GM18520 (cell line): ENCODE results near the gene MEST.
"Not testable (repeated sequence)": the region's sequence is repeated elsewhere in the genome, so short reads cannot be mapped to it uniquely, and the experiment has no call there.

Source experiments
- ATAC-seq: cut with Tn5 transposase; IDR thresholded peaks from one replicate; pipeline ENCODE4 v1.9.1; 2021; ENCODE audit not compliant: unreplicated experiment

MEST gene

DNA sequence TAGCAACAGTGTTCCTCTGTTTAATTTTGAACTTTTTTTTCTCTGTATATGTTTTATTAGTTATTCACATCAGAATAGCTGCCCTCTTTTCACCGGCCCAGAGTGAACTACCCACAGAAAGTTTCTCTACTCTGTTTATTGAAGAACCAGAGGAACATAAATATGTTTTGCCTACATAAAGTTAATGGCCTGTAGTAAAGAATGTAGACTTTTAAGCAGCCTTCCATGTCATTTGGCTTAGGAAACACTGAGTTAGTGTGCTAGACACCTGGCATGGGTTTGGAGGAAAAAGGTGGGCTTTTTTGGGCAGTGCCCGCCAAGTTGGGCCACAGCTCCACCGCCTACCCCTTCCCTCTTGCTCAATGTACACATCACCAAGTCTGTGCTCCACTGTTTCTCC is 8.9 kb upstream of the MEST start:
- ATAC-seq: no peak

DNA sequence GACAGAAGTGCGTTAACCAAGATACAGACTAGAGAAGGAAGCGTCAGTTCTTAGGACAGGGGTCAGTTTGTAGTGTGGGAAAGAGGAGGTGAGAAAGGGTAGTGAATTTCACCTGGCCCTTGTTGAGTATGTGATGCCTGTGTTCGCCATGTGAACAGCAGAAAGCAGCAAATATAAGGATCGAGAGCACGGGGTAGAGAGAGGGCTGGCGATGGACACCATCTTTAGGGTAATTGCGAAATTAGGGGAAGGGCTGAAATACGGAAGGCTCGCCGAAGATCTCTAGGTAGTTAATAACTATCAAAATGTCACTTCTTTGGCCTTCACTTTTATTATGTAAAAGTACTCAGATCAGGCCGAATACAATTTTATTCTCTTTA is 6.2 kb upstream of the MEST start:
- ATAC-seq: no peak

DNA sequence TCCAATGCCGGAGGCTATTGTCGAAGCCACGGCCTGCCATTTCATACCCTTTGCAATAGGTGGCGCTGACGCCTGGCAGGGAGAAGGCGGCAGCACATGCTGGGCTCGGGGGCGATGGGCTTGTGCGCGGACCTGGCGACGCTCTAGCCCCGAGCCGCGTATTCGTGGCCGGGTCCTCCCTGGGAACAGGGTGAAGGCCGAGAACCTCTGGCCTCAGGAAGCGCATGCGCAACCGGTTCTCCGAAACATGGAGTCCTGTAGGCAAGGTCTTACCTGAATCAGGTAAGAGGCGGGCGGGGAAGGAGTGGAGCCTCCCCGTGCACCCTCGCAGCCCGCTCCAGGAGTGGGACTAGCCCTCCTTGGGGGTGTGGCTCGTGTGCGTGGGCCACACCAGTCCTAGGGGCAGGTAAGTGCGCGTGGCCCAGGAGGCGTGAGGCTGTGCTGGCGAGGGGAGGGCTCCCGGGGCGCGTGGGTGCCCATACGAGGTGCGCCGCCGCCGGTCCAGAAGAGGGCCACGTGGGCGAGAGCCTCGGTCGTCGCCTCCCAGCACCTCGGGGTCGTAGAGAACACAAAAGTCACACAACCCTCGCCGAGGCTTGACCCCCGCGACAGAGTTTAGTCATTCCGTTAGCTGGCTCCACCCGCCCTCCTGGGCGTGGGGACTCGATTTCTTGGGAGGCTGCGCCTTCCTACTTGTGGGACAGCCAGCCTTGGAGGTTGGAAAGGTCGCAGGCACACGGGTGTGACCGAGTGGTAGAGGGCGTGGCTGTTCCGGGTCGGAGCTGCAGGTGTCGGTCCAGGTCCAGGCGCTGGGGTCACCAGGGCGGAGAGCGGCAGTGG is 5.6 kb upstream of the MEST start:
- ATAC-seq: no peak

DNA sequence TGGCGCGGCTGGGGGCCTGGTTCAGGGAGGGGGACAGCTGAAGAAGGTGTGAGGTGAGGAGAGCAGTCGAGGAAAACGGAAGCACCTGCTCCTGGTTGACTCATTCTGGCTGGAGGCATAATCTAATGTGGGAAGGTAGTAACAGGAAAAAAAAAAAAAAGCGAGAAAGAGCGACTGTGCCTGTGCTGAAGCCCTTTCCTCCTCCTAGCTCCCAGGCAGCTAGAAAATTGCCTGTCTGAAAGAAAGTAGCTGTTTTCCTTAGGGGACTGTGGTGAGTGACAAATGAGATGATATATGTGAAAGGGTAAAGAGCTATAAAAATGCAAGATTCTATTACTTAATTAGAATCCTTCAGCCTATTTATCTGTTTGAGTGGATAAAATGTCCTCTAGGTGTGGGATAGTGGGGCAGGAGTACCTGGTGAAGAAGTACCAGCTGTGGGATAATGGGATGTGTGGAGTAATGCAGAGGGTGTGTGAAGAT is 4.9 kb upstream of the MEST start:
- ATAC-seq: no peak

DNA sequence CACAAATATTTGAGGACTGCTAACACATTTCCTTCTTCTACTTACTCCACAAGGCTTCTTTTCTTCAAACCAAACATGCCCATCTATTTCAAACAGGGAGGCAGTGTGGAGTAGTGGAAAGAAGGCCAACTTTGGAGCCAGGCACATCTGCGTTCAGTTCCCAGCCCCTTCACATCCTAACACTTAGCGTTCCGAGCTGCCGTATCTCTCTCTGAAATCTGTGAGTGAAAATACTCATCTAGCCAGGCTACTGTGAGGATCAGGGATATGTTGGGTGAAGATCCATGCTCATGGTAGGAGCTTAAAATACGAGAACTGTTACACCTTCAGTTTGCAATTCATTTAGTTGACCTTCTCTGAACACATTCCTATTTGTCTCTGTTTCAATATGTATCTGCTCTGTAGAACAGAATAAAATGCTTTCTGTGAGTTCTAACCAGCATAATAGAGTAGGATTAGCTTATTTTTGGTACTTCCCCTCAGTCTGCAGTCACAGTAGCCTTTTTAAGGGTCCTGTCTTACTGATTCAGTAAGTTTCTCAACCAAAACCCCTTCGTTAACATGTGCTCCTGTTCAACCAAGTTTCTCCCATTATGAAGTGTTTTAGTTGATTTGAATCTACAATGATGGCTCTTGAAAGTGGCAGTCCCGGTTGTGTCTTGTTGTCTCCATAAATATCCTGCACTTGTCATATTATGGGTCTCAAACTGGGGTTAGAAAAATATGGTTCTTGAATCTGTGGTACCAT is 3.3 kb upstream of the MEST start:
- no peak for ATAC-seq

DNA sequence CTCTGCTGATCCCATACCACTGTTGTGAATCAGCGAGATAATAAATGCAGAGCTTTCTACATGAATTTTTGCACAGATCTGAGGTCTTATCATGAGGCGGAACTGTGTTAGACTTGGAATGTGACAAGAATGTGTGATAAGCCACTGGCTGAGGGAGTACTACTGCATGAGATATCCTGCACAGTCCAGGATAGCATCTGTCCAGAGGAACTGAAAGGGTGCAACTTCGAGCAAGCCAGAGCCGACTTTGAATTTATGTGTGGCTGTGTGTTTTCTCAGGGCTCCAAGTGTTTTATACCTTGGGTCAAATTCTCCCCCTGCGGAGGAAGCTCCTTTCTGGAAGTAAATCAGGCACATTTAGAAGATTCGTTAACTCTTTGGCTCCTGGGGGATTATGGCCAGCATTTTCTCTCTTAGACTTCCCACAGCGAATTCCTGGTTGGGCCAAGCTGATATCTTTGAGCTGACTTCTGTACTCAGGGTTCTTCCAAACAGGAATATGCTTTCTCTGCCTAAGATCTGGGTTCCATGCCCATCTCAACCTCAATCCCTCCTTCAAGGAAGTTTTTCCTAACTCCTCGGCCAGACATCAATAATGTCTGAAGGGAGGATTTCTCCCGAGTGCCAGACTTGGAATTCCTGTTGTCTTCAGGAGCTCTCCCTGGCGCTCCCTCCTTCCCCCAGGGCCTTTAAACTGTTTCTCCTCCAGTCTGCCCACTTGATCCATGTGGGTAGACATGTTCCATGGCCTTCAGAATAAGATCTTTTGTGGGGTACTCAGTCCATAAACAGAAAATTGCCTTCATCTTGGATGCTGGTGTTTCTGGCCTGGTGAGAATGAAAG is 2.5 kb upstream of the MEST start:
- no peak for ATAC-seq

DNA sequence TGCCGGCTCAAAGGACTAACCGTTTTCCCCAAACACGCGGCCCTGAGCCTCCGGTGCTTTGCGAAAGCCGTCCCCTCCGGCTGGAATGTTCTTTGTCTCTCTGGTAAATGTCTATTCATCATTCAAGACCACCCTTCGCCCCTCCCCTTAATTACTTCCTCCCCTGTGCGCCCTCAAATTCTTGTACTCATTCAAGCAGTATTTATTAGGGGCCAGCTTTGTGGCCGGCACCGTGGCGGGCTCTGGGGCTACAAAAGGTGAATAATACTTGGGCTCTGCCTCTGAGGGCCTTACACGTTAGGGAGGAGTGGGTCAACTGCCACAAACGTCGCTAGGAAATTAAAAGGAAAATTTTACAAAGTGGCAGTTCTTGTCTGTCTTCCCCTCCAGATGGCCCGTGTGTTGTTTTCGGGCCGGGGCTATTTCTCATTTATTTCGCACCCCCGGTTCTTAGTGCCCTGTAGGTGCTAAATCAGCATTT is 1.5 kb upstream of the MEST start:
- ATAC-seq: no peak

DNA sequence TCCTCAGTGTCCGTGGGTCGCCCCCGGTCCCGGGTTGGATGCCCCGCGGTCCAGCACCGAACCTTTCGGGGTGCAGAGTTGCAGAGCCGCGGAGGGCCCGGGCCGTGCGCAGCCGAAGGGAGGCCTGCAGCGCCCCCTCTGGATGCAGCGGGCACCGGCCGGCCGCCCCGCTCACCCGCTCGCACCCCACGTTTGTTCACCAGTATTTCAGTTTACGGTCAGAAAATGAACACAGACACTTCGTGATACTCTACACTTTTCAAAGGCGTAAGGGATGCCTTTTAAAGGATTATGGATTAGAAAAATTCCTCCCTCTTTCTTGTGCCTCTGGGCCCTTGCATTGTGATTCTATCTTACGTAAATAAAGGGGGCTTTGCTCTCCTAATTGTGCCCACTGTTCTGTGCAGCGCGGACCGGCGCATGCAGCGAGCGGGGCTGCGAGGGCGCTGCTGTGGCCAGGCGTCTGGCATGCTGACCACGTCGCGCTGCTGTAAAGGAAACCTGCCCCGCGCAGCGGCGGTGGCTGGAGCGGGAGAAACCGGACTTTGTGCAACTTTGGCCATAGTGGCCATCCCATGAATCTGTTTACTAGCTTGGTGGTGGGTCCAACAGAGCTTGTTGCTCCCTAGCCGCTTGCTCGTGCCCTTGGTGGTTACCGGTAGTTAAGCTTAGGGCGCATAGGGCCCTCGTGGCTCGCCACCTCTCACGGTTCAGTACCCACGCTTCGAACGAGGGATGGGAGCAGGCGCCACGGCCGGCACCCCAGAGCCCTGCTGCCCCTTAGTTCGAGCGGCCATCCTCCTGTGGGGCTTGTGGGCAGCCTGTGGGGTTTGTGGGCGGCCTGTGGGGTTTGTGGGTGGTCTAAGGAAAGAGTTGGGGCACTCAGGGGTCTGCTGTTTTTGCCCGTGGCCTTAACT is 739 bp upstream of the MEST start:
- no peak for ATAC-seq

DNA sequence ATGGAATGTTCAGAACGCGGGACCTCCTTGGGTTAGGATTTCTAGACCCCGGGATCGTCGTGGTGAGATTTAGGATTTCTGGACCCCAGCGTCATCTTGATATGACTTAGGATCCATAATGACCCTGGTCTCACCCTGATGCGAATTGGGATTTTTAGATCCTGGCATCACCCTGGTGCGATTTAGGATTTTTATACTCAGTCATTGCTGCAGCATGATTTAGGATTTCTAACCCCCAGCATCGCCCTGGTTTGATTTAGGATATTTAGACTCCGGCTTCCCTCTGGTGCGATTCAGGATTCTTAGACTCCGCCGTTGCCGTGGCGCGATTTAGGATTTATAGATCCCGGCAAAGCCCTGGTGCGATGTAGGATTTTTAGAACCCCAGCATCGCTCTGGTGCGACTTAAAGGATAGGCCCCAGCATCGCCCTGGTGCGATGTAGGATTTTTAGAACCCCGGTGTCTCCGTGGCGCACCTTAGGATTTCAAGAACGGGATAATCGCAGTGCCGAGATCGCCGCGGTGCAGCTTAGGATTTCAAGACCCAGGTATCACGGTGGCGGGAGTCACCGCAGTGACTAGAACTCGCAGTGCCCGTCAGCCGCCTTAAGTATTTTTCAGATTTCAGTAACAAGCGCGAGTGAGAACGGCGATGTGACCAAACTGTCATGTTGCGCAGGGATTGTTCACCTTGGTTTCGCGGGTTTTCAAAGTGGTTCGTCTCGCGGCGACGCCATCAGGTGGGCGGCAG is 814 bp downstream of the MEST start:
- no peak for ATAC-seq

DNA sequence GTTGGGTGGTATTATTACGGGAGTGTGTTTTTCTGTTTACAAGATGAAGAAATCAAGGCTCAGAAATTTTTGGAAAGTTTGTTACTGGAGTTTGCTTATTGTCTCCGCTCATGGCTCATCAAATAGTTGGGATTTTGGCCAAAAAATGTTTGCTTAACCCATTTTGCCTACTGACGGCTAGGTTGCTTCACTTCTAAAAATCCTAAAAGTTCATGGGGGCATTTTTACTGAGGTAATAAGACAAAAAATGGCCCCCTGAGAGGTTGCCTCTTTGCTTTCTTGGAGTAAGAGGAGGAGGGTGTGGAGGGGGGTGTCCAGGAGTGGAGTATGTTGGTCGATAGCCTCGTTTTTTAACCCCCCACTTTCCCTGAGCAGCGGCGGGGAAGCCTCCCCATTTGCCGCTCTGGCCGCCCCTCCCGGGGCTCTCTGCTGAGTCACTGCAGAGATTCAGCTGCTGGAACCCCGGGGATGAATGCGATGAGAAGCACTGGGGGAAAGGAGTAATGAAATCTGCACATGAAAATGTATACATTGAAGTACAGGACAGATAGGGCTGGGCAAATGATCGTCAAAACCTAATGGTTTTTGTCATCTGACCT is 1.5 kb downstream of the MEST start:
- no peak for ATAC-seq

DNA sequence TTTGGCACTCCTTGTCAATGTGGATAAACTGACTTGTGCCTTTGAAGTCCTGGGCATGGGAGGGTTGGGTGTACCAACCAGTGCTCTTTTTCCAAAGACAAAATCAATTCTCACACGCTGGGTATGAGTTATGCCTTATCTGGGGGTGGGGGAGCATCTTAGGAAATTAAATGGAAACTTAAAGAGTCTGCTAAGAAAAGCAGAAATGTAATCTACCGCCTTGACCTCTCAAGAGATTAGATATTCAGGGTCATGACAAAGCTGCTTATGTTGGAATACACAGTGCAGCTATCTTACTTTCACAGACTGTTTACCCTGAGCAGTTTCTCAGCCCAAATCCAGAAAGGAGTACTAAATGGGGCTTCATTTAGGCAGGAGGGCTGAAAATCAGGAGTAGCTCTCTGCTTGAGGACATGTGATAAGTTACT is 2.6 kb downstream of the MEST start:
- no peak for ATAC-seq

DNA sequence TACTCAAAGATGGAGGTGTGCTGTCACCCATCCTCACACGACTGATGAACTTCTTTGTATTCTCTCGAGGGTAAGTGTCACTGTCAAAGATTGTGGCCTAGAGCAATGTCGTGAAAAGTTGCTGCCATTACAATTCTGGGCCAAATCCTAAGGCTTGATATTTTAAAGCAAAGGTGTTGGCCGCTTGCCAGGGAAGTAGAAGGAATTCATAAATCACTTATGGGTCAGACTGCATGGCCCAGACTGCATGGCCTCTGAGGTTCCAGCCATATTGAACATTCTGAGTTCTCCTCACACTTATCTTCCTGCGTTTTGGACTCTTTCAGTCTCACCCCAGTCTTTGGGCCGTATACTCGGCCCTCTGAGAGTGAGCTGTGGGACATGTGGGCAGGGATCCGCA is 8.6 kb downstream of the MEST start:
- ATAC-seq: no peak

DNA sequence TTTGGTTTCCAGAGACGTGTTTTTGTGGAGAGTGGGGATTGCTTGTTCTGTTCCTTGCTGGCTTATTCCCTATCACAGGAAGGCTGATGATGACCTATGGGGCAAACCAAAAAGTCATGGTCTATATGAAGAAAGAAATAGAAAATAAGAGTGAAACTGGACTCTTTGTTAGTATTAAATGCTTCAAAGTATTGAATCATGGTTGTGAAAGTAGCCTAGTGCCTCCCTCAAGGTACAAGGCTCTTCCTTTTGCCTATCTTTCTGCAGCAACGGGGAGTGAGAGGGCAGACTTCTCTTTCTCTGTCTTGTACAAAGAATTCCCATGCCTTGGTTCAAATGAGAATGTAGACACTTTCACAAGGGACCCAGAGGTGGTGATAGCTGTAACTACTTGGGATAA is 9.0 kb downstream of the MEST start:
- no peak for ATAC-seq

DNA sequence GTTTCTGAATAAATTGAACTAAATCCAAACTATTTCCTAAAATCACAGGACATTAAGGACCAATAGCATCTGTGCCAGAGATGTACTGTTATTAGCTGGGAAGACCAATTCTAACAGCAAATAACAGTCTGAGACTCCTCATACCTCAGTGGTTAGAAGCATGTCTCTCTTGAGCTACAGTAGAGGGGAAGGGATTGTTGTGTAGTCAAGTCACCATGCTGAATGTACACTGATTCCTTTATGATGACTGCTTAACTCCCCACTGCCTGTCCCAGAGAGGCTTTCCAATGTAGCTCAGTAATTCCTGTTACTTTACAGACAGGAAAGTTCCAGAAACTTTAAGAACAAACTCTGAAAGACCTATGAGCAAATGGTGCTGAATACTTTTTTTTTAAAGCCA is 13.9 kb downstream of the MEST start:
- no peak for ATAC-seq

DNA sequence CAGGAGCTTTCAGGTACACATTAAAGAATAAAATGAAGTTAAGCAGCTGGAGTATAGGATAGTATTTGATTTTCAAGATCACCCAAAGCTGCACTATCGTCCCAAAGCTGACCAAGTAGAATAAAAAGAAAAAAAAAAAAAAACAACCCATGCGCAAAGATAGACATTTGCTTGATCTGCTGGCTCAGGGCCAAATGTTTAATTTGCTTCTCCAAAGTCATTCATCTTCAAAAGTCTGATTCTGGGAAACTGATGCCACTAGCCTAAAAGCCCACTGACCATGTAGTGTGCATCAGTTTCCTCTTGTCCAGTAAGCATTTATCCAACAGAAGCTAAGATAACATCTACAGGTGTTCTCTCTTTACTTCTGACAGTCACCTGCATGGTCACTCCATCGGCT is 14.5 kb downstream of the MEST start:
- ATAC-seq: no peak

DNA sequence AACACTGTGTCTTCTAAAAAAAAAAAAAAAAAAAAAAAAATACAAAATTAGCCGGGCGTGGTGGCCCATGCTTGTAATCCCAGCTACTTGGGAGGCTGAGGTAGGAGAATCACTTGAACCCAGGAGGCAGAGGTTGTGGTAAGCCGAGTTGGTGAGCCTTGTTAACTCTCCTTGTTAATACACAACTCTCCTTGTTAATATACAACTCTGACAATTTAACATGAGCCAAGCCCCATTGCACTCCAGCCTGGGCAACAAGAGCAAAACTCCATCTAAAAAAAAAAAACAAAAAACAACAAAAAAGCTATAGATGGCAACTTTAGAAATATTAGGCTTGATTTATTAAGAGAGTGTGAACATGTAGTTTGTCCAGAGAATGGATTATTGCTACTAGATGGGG is 20.2 kb downstream of the MEST start:
- ATAC-seq: not testable (repeated sequence)

DNA sequence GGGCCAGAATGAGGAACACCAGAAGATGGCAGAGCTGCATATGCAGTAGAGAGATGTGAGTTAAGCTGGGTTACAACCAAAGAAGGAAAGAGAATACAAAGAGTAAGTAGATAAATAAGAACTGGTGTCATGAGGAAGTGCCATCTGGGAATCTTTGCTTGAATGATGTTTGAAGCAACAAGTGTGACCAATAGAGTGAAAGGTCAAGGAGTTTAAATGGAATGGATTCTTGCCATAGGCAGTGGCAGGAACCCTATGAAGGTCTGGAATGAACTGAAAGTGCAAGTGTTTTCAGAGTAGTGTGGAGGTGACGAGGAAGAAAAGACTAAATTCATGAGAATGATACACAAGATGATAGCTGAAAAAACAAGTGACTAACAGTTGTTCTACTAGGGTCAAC is 21.6 kb downstream of the MEST start:
- no peak for ATAC-seq

DNA sequence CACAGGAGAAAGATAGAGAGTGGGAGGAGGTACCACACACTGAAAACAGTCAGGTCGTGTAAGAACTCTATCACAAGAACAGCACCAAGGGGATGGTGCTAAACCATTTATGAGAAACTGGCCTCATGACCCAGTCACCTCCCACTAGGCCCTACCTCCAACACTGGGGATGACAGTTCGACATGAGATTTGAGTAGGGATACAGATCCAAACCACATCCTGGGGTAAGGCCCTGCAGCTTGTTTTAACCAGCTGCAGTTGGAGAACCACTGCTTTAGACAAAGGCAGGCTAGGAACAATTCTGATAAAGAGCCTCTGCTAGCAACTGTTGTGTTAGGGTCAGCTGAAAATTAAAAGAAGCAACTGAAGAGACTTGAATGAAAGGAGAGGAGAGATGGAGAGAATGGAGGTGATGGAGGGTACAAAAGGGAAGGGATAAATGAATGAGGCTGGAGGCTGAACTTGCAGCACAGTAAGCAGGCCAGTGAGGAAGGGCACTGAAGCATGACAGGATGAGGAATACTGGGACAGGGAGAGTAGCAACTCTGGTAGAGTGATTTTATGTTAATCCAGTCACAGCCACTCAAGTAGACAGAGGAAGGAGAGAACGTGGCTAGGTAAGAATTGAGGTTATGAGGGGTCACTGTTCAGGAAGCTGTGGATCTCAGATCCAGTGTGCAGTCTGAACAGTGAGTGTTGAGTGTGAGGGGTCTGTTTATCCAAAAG is 23.6 kb downstream of the MEST start:
- ATAC-seq: no peak
